SJCRH30 (cell line): ENCODE data around the gene LAMTOR2. TPM values are rescaled to one million over a fixed set of nuclear protein-coding genes. Genes with fewer than 3 reads are reported as not detected.
"Not testable (repeated sequence)": the region's sequence is repeated elsewhere in the genome, so short reads cannot be mapped to it uniquely, and the experiment has no call there.

Source experiments
- DNase-seq, 2 experiments: peaks; one replicate each; pipeline ENCODE4 v3.0.0-alpha.2; 2015 to 2020
- H3K27ac ChIP-seq: fragments of 250-450 bp; sonication (Bioruptor Pico); 2 replicates; pipeline ENCODE4 v1.5.1; 2020; ENCODE audit warnings: mild to moderate bottlenecking, moderate library complexity
- H3K27me3 ChIP-seq: fragments of 250-450 bp; sonication (Bioruptor Pico); 2 replicates; pipeline ENCODE4 v1.5.1; 2020; ENCODE audit warnings: mild to moderate bottlenecking, moderate library complexity
- H3K36me3 ChIP-seq: fragments of 250-450 bp; sonication (Bioruptor Pico); 2 replicates; pipeline ENCODE4 v1.5.1; 2020; ENCODE audit warnings: mild to moderate bottlenecking, moderate library complexity
- H3K4me1 ChIP-seq: fragments of 250-450 bp; sonication (Bioruptor Pico); 2 replicates; pipeline ENCODE4 v1.5.1; 2020; ENCODE audit warnings: mild to moderate bottlenecking, moderate library complexity
- H3K4me3 ChIP-seq: fragments of 250-450 bp; sonication (Bioruptor Pico); 2 replicates; pipeline ENCODE4 v1.5.1; 2020; ENCODE audit warnings: mild to moderate bottlenecking, moderate library complexity
- H3K9me3 ChIP-seq: fragments of 250-450 bp; sonication (Bioruptor Pico); replicated peaks from 2 replicates; pipeline ENCODE4 v1.5.1; 2020; ENCODE audit warnings: mild to moderate bottlenecking, moderate library complexity
- total RNA-seq: library from RNA; depleted of rRNA; stranded (reverse); fragments of >200 nt; shearing (Covaris generic); gene quantifications from 2 replicates; pipeline ENCODE4 v1.2.3, GENCODE V29; 2014

LAMTOR2 gene
- total RNA-seq, 1 experiment from 2014 or later: 24.8 TPM

DNA sequence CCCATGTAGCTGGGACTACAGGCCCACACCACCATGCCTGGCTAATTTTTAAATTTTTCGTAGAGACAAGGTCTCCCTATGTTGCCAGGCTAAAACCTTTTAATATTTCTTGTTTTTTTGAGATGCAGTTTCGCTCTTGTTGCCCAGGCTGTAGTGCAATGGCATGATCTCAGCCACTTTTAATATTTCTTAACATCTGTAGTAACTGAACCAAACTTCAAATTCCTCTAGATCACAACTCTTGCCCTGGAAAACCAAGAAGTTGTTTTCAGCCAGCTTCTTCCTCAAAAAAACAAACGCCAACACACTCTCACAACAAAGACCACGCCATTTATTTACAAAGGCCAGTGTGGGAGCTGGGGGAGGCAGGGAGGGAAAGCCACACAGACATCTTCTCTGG is 19.6 kb upstream of the LAMTOR2 start:
- not testable (repeated sequence) for H3K27me3 ChIP-seq, H3K9me3 ChIP-seq, H3K36me3 ChIP-seq, H3K4me3 ChIP-seq, H3K27ac ChIP-seq, DNase-seq, H3K4me1 ChIP-seq

DNA sequence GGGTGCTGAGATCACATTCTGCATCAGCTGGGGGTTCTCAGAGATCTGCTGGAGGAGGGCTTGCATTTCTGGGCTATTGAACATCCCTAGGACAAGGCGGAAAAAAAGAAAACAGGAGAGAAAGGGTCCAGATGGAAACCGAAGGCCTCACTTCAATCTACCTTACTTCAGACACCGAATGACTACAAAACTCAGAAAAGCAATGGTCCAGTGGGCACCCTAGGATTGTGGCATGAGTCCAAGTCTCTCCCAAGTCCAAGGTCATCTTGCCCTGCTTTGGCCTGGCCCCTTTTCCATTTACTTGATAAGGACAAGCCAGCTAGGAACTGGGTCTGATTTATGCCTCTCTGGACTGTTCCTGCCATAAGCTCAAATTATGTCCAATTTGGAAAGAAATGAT is 11.8 kb upstream of the LAMTOR2 start:
- no peaks in the 10 kb centered on the region for H3K27me3 ChIP-seq
- no peaks in the 10 kb centered on the region for H3K9me3 ChIP-seq
- no peak for DNase-seq
- H3K4me3 ChIP-seq: no peak overlapping the region
- no peak overlapping the region for H3K27ac ChIP-seq
- peaks cover 3% of the 10 kb centered on the region; the same call in 1 of the 2 replicates for H3K4me1 ChIP-seq
- peaks cover 14% of the 10 kb centered on the region for H3K36me3 ChIP-seq

DNA sequence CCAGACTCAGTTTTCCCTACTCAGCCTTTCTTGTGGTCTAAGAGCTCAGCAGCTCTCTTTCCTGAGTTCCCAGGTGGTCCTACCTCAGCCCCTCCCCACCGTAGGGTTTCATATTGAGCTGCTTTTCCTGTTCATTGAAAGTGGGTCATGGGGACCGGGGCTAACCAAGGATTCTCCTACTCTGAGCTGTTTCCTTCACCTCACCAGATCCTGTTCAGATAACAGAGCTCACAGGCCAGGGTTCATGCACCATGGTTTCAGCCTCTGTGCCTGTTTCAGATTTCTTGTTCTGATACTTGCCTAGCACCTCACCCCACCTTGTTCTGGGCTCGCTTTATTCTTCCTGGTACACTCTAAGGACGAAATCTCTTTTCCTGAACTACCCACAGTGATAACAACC is 9.5 kb upstream of the LAMTOR2 start:
- no peaks in the 10 kb centered on the region for H3K27me3 ChIP-seq
- H3K27ac ChIP-seq: no peak overlapping the region
- peaks cover 3% of the 10 kb centered on the region; the same call in 1 of the 2 replicates for H3K4me1 ChIP-seq
- DNase-seq: no peak
- no peaks in the 10 kb centered on the region for H3K9me3 ChIP-seq
- no peak overlapping the region for H3K4me3 ChIP-seq
- peaks cover 22% of the 10 kb centered on the region for H3K36me3 ChIP-seq

DNA sequence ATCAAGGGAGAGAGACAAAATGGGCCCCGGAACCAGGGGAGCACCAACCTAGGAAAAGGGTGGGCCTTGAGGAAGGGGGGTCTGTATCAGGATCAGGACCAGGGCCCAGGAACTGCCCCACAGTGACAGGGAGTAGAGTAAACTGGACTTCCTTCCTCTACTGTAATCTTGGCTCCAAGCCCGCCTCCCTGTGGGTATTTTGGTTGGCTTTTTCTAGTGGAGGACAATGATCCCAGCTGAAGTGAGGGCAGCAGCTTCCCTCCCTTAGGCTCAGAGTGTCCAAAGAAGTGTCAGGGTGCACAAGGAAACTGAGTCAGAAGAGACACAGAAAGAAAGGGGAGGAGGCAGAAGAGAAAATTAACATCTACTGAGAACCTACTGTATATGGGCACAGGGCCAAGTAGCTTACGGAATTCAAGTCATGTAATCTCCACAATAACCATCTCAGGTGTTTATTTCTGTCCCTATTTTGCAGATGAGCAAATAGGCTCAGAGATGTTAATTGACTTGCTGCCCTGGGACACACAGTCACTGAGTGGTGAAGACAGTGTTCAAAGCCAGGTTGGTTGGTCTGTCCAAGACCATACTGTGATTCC is 5.8 kb upstream of the LAMTOR2 start:
- H3K36me3 ChIP-seq: peaks cover 8% of the 10 kb centered on the region; the same call in 1 of the 2 replicates

DNA sequence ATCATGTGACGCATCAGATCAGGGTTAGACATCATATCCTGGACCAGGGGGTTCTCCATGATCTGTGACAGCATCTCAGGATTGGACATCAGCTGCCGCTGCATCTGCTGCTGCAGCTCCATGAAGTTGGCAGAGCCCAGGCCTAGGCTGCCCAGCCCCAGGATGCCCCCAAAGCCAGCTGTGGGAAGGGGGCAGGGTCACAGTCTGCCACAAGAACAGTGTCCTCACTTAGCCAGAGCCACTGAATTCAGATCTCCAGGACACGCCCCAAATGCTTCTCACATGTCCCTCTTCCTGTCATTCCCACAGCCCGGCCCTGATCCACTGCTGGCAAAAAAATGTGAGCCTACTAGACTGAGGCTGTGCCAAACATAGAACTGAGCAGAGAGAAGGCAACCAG is 4.2 kb upstream of the LAMTOR2 start:
- Histone ChIP-seq H3K27me3 (no peaks in the 10 kb centered on the region), H3K9me3 (no peaks in the 10 kb centered on the region), H3K4me1 (no peaks in the 10 kb centered on the region), H3K36me3 (peaks cover 8% of the 10 kb centered on the region; the same call in 1 of the 2 replicates), H3K4me3 (no peak overlapping the region), H3K27ac (no peak overlapping the region)
- DNase-seq: no peak

More for the DNA sequence above, 5.8 kb upstream of the LAMTOR2 start:
- Histone ChIP-seq H3K27ac (no peak overlapping the region), H3K9me3 (no peaks in the 10 kb centered on the region), H3K4me1 (no peaks in the 10 kb centered on the region), H3K4me3 (no peak overlapping the region), H3K27me3 (no peaks in the 10 kb centered on the region)
- DNase-seq: no peak

DNA sequence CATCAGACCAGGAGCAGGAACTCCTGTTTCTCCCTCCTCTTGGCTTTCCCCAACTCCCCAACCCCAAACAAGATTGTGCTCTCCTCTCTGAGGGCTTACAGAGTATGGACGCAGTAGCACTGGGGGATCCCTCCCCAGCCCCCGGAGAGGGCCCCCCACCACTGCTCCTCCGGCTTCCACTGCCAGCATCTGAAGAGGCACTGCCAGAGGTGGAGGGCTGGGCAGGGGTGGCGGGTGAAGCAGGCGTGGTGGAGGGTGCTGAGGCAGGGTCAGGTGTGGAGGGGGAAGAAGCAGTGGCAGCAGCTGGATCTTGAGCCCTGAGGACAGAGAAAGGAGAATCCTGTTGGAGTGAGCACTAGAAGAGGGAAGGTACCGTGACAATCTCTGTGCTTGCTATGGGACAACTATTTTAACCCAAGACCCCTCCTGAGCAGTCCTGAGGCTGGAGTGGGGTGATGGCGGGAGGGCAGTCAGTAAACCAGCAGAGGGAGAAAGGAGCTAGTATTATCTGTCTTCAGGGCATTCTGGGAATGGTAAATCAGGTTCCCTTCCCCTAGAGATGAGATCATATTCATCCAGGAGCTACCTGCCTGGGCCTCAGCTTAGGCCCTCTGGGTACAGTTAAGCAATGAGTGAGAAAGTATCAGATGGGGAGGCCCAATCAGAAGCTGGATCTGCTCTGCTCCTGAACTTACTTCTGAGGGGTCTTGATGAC is 3.4 kb upstream of the LAMTOR2 start:
- Histone ChIP-seq H3K9me3 (no peaks in the 10 kb centered on the region), H3K4me1 (no peaks in the 10 kb centered on the region), H3K4me3 (no peak overlapping the region), H3K27me3 (no peaks in the 10 kb centered on the region), H3K36me3 (peaks cover 8% of the 10 kb centered on the region; the same call in 1 of the 2 replicates), H3K27ac (no peak overlapping the region)
- DNase-seq: no peak

DNA sequence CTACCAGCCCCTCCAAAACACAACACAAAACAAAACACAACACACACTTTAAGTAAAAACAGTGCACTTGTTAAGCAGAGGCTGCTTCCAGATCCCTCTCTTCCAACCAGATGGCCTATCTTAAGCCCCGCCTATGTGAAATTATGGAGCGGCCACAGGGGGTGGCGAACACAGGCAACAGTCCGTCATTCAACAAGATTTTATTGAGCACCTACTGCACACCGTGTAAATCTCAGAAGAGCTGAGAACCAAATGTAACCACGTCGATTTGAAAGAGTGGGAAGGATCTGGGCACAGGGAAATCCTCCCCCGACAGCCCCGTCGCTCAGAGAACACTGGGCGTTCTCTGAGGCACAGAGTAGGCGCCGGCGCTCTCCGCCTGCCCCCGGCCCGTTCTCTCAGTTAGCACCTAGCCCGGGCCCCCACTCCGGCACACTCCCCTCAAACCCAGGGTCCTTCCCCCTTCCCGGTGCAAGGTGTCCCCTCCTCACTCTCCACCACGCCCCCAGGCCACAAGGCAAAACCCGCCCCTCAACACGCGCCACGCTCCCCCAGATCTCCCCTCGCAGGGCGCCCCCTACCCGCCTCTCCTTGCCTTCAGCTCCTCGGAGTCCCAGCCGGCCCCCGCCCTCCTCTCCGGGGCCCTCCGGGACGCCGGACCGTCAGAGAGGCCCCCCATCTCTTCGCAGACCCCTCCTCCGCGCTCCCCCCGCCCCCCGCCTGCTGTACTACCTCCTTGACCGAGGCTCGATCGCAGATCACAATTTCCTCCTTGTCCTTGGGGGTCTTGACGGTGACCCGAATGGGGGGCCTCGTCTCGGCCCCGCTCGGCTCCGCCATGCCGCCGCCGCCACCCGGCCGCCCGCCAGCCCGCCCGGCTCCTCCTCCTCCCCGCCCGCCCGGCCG is 1.5 kb upstream of the LAMTOR2 start:
- peak overlapping the region; percentile 45; the same call in 1 of the 2 replicates for H3K27ac ChIP-seq
- H3K36me3 ChIP-seq: peaks cover 6% of the 10 kb centered on the region; the same call in 1 of the 2 replicates
- H3K4me3 ChIP-seq: peak overlapping the region; percentile 77
- no peaks in the 10 kb centered on the region for H3K27me3 ChIP-seq
- peak; percentile 76 to 80 for DNase-seq
- no peaks in the 10 kb centered on the region for H3K9me3 ChIP-seq
- peaks cover 5% of the 10 kb centered on the region; the same call in 1 of the 2 replicates for H3K4me1 ChIP-seq

DNA sequence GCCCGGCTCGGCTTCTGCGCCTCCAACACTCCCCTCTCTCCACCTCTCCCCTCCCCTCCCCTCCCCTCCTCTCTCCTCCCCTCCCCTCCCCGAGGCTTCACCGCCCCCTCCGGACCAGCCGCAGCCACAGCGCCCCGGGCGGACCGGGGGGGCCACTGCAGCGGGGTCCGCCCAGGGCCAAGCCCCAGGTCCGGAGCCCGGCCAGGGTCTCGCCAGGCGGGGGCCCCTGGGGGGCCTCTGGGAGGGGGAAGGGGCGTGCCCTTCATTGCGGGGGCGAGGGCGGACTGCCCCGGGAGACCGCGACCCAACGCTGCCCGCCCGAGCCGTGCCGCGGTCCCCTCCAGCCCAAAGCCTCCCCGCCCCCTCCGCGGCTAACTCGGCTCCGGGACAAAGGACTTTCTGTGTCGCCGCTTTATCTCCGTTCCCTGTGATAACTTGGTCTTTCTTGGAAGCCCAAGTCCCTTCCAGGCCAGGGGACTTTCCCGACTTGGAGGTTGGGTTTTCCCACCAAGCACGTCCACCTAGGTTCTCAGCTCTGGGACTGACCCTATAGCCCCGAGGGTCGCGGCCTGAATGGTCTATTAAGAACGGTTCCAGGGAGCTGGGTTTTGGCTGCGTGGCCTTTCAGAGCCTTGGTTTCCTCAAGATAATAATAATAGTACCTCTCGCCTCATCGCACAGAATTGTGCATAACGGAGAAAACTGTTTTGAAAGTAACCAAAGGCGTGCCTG is 648 bp upstream of the LAMTOR2 start, which contains the start of gene UBQLN4:
Gene UBQLN4, minus strand, starts transcription at position 31 of the 732 bp plus-strand sequence. CDS start 97 bp downstream, outside the sequence.
- peaks cover 5% of the 10 kb centered on the region; the same call in 1 of the 2 replicates for H3K4me1 ChIP-seq
- peak; percentile 87 to 91 for DNase-seq
- H3K36me3 ChIP-seq: peaks cover 5% of the 10 kb centered on the region; the same call in 1 of the 2 replicates
- no peaks in the 10 kb centered on the region for H3K27me3 ChIP-seq
- no peaks in the 10 kb centered on the region for H3K9me3 ChIP-seq
- H3K27ac ChIP-seq: peak within 1 kb of the TSS; percentile 94
- H3K4me3 ChIP-seq: peak within 1 kb of the TSS; percentile 77

DNA sequence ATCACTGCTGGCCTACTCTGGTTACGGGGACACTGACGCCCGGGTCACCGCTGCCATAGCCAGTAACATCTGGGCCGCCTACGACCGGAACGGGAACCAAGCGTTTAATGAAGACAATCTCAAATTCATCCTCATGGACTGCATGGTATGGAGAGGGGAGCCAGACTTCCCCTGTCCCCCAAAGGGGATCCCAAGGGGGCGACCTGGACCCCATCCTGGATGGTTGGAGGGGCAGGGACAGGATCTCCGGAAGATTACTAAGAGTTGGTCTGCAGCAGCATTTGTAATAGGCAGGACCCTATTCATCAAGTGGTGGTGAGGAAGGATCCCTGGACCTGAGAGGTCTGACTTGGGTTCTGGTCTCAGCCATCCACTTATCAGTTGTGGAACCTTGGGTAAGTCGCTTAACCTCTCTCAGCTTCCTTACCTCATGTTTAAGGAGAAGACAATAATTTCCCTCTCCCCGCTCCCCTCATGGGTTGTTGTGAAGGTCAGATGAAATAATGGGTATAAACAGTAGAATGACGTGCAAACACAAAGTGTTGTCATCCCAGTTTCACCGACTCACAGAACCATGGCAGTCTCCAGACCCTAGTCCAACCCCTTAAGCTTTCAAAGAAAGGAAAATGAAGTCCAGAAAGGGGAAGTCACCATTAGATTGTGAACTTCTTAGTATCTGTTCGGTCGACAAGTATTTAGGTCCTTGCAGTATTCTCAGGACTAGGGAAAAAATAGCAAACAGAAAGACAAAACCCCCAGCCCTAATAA is 883 bp downstream of the LAMTOR2 start:
- Histone ChIP-seq H3K27me3 (no peaks in the 10 kb centered on the region), H3K4me1 (peaks cover 5% of the 10 kb centered on the region; the same call in 1 of the 2 replicates), H3K27ac (peak overlapping the region; percentile 94; the same call in 1 of the 2 replicates), H3K4me3 (peak overlapping the region; percentile 77), H3K9me3 (no peaks in the 10 kb centered on the region), H3K36me3 (no peaks in the 10 kb centered on the region)
- DNase-seq: no peak

DNA sequence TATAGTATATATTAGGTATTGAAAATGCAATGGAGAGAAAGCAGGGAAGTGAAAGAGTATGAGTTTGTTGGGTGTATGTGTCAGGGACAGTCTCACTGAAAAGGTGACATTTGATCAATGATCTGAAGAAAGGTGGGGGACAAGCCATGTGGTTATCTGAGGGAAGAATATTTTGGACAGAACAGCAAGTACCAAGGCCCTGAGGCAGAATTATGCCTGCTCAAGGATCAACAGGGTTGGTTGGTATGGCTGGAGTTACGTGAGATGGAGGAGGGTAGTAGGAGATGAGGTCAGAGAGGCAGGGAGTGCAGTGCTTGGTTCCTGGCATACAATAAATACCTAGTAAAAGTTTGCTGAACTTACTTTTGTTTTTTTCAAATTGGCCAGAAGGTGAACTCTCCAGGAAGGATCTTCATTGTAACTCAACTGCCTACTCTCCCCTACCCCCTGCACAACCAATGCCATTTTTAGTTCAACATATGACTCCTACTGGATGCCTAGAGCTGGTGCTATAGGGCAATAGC is 1.8 kb downstream of the LAMTOR2 start:
- Histone ChIP-seq H3K27me3 (no peaks in the 10 kb centered on the region), H3K27ac (no peak overlapping the region), H3K9me3 (no peaks in the 10 kb centered on the region), H3K36me3 (no peaks in the 10 kb centered on the region), H3K4me1 (peaks cover 5% of the 10 kb centered on the region; the same call in 1 of the 2 replicates), H3K4me3 (no peak overlapping the region)
- no peak for DNase-seq

DNA sequence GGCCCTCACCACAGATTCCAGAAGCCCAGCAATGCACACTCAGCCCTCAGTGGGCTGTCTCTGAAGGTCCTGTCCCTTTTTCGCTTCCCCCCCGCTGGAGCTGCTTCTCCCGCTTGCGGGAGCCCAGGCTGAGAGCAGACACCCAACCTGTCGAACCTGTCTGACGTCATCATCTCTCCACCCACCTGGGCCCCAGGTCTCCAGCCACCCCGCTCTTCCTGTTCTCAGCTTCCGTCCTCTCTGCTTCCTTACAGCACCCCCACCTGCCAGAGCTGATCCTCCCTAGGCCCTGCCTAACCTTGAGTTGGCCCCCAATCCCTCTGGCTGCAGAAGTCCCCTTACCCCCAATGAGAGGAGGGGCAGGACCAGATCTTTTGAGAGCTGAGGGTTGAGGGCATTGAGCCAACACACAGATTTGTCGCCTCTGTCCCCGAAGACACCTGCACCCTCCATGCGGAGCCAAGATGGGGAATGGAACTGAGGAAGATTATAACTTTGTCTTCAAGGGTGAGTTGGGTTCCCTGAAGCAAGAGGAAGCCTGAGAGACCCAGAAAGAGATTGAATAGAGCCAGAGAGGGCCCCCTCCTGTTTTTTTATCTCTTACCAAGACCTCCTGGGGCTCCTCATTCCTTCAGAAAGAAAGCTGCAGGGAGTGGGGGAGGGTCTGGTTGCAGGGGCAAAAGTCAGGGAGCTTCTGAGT is 6.5 kb downstream of the LAMTOR2 start, which contains the start of gene RAB25:
Gene RAB25, plus strand, starts transcription at position 224 of the 700 bp plus-strand sequence. Its CDS starts 241 bp downstream, at position 465.
- Histone ChIP-seq H3K4me1 (peaks cover 8% of the 10 kb centered on the region; the same call in 1 of the 2 replicates), H3K9me3 (no peaks in the 10 kb centered on the region), H3K4me3 (no peak within 1 kb of the TSS), H3K27ac (no peak within 1 kb of the TSS), H3K27me3 (no peaks in the 10 kb centered on the region), H3K36me3 (no peaks in the 10 kb centered on the region)
- DNase-seq: no peak

DNA sequence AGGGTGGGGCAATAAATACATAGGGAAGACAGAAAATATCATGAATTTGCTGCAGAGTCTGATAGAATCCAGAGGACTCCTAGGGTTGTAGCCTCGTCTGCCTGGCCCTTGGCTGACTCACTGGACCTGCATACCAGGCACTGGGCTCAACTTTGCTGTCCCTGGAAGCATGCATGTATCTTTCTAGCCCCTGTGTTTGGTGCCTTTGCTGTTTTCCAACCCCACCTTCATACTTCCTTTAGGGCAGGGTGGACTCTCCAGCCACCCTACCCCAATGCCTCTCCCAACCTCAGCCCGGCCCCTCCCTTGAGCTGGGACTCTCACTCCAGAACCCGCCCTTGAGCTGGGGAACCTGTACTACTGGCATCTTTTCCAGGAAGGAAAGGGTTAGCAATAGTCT is 7.6 kb downstream of the LAMTOR2 start:
- no peak overlapping the region for H3K27ac ChIP-seq
- no peak overlapping the region for H3K4me3 ChIP-seq
- peaks cover 7% of the 10 kb centered on the region; the same call in 1 of the 2 replicates for H3K4me1 ChIP-seq
- H3K36me3 ChIP-seq: no peaks in the 10 kb centered on the region
- H3K9me3 ChIP-seq: no peaks in the 10 kb centered on the region
- DNase-seq: no peak
- no peaks in the 10 kb centered on the region for H3K27me3 ChIP-seq

DNA sequence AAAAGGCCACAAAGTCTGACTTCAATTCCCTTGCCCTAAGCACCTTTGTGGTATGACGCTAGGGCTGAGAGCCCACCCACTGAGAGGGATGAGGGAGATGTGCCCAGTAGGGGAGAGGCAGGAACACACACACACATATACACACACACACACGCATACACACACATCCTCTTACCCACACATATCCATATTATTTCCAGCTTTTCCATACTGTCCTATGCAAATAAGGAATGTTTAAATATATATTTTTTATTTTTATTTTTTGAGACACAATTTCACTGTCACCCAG is 9.4 kb downstream of the LAMTOR2 start:
- Histone ChIP-seq H3K27ac (no peak overlapping the region), H3K36me3 (no peaks in the 10 kb centered on the region), H3K4me3 (no peak overlapping the region), H3K9me3 (no peaks in the 10 kb centered on the region), H3K4me1 (0 out of 2 replicates have a peak, but pooled peaks cover 3% of the 10 kb centered on the region), H3K27me3 (no peaks in the 10 kb centered on the region)
- DNase-seq: peak; percentile 57 to 58
